HepG2 (cell line): Measurements from ENCODE around the gene HNRNPA1. TPM values are rescaled to one million over a fixed set of nuclear protein-coding genes. Genes with fewer than 3 reads are reported as not detected.
A peak's percentile ranks its signal among the peaks of the same experiment; 100 is the strongest.

Experiments used
- ATF7-NPFF ChIP-seq: sonication (generic); formaldehyde crosslinking; IDR thresholded peaks from 2 replicates; pipeline ENCODE4 v1.8.1; 2023; ENCODE audit warnings: mild to moderate bottlenecking, low read depth, missing genetic modification reagents, moderate library complexity
- BCL6 ChIP-seq: IDR thresholded peaks from 2 replicates; pipeline ENCODE4 v1.6.1; 2016; ENCODE audit warnings: missing genetic modification reagents, missing compliant biosample characterization
- CTCF ChIP-seq: sonication (generic); formaldehyde crosslinking; IDR thresholded peaks from 2 replicates; pipeline ENCODE4 v1.5.0; 2020; ENCODE audit warnings: mild to moderate bottlenecking, missing genetic modification reagents, moderate library complexity
- FIP1L1 ChIP-seq: fragments of 200-400 bp; formaldehyde crosslinking; IDR thresholded peaks from 2 replicates; pipeline ENCODE4 v1.6.1; 2018; ENCODE audit warnings: low read depth, mild to moderate bottlenecking, low read length, moderate library complexity, borderline replicate concordance; ENCODE audit not compliant: insufficient read depth
- RBM22 ChIP-seq: fragments of 200-400 bp; formaldehyde crosslinking; optimal IDR thresholded peaks from 2 replicates; pipeline ENCODE3; 2017; ENCODE audit warnings: mild to moderate bottlenecking, low read length, moderate library complexity
- SNAPC5 ChIP-seq: sonication (generic); formaldehyde crosslinking; IDR thresholded peaks from 2 replicates; pipeline ENCODE4 v1.8.1; 2023; ENCODE audit warnings: mild to moderate bottlenecking, missing genetic modification reagents, borderline replicate concordance
- U2AF2 ChIP-seq: fragments of 200-400 bp; formaldehyde crosslinking; IDR thresholded peaks from 2 replicates; pipeline ENCODE4 v1.6.1; 2017; ENCODE audit warnings: low read depth, mild to moderate bottlenecking, low read length
- XBP1 ChIP-seq: sonication (generic); formaldehyde crosslinking; IDR thresholded peaks from 2 replicates; pipeline ENCODE4 v1.5.0; 2020; ENCODE audit warnings: missing genetic modification reagents
- ZKSCAN1 ChIP-seq: fragments of 150-350 bp; IDR thresholded peaks from 2 replicates; pipeline ENCODE4 v1.6.1; 2014; ENCODE audit warnings: low read length
- ZNF17 ChIP-seq: sonication (generic); formaldehyde crosslinking; IDR thresholded peaks from 2 replicates; pipeline ENCODE4 v1.5.0; 2020; ENCODE audit warnings: mild to moderate bottlenecking, missing genetic modification reagents
- ZNF749 ChIP-seq: sonication (generic); formaldehyde crosslinking; IDR thresholded peaks from 2 replicates; pipeline ENCODE4 v1.8.0; 2022; ENCODE audit warnings: mild to moderate bottlenecking, missing genetic modification reagents, moderate library complexity, borderline replicate concordance
- polyA plus RNA-seq, 8 experiments: library from polyadenylated mRNA; depleted of rRNA in 3 of 8; stranded (reverse) in 7 of 8; unstranded in 1 of 8; fragments of >200 nt; fragmentation: Illumina TruSeq in 4 of 8; extraction: Trizol in 4 of 8; gene quantifications; 2 replicates each; pipeline versions ENCODE4 v1.2.1 to v1.2.3, GENCODE V29; 2011 to 2016; ENCODE audit warnings: low read depth in 4 of 8, missing spikeins in 1 of 8, mixed read lengths in 1 of 8; ENCODE audit not compliant: insufficient read depth in 1 of 8
- total RNA-seq, 5 experiments: library from RNA; depleted of rRNA; stranded (reverse); fragments of >200 nt; fragmentation: Illumina TruSeq; extraction: Trizol; gene quantifications; 2 replicates each; pipeline ENCODE4 v1.2.3, GENCODE V29; 2016; ENCODE audit warnings: low read depth in 1 of 5
- TF ChIP-seq, protein P1 (sequence below): IDR thresholded peaks from 2 replicates; pipeline ENCODE4 v1.6.1; 2012; ENCODE audit warnings: low read depth, low read length, improper control_type of control experiment
- TF ChIP-seq, protein P2 (sequence below): sonication (generic); formaldehyde crosslinking; IDR thresholded peaks from 2 replicates; pipeline ENCODE4 v1.5.0; 2020; ENCODE audit warnings: mild to moderate bottlenecking, missing genetic modification reagents, borderline replicate concordance
- TF ChIP-seq, protein P3 (sequence below): IDR thresholded peaks from 2 replicates; pipeline ENCODE4 v1.4.0; 2020; ENCODE audit warnings: mild to moderate bottlenecking, missing genetic modification reagents

Gene HNRNPA1
- total and polyA plus RNA-seq, 2 of the 13 experiments (the other 11 are each of a cell fraction or from before 2014, with no cell fraction given): 535 to 1,820 TPM

- TF ChIP-seq BCL6 (CRISPR knock-in tag): no peak
- TF ChIP-seq, protein P1, sequence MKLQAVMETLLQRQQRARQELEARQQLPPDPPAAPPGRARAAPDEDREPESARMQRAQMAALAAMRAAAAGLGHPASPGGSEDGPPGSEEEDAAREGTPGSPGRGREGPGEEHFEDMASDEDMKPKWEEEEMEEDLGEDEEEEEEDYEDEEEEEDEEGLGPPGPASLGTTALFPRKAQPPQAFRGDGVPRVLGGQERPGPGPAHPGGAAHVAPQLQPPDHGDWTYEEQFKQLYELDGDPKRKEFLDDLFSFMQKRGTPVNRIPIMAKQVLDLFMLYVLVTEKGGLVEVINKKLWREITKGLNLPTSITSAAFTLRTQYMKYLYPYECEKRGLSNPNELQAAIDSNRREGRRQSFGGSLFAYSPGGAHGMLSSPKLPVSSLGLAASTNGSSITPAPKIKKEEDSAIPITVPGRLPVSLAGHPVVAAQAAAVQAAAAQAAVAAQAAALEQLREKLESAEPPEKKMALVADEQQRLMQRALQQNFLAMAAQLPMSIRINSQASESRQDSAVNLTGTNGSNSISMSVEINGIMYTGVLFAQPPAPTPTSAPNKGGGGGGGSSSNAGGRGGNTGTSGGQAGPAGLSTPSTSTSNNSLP: peak; percentile 40; the same call in 1 of the 2 replicates
- no peak for TF ChIP-seq ATF7-NPFF (CRISPR knock-in tag)
- TF ChIP-seq RBM22: peak; percentile 68
- TF ChIP-seq, protein P2, sequence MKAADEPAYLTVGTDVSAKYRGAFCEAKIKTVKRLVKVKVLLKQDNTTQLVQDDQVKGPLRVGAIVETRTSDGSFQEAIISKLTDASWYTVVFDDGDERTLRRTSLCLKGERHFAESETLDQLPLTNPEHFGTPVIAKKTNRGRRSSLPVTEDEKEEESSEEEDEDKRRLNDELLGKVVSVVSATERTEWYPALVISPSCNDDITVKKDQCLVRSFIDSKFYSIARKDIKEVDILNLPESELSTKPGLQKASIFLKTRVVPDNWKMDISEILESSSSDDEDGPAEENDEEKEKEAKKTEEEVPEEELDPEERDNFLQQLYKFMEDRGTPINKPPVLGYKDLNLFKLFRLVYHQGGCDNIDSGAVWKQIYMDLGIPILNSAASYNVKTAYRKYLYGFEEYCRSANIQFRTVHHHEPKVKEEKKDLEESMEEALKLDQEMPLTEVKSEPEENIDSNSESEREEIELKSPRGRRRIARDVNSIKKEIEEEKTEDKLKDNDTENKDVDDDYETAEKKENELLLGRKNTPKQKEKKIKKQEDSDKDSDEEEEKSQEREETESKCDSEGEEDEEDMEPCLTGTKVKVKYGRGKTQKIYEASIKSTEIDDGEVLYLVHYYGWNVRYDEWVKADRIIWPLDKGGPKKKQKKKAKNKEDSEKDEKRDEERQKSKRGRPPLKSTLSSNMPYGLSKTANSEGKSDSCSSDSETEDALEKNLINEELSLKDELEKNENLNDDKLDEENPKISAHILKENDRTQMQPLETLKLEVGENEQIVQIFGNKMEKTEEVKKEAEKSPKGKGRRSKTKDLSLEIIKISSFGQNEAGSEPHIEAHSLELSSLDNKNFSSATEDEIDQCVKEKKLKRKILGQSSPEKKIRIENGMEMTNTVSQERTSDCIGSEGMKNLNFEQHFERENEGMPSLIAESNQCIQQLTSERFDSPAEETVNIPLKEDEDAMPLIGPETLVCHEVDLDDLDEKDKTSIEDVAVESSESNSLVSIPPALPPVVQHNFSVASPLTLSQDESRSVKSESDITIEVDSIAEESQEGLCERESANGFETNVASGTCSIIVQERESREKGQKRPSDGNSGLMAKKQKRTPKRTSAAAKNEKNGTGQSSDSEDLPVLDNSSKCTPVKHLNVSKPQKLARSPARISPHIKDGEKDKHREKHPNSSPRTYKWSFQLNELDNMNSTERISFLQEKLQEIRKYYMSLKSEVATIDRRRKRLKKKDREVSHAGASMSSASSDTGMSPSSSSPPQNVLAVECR (CRISPR knock-in tag): peak; percentile 78; the same call in 1 of the 2 replicates
- TF ChIP-seq U2AF2: no peak
- no peak; the same call in 1 of the 2 replicates for TF ChIP-seq ZNF749
- TF ChIP-seq ZNF17: no peak
- TF ChIP-seq FIP1L1: no peak
- TF ChIP-seq, protein P3, sequence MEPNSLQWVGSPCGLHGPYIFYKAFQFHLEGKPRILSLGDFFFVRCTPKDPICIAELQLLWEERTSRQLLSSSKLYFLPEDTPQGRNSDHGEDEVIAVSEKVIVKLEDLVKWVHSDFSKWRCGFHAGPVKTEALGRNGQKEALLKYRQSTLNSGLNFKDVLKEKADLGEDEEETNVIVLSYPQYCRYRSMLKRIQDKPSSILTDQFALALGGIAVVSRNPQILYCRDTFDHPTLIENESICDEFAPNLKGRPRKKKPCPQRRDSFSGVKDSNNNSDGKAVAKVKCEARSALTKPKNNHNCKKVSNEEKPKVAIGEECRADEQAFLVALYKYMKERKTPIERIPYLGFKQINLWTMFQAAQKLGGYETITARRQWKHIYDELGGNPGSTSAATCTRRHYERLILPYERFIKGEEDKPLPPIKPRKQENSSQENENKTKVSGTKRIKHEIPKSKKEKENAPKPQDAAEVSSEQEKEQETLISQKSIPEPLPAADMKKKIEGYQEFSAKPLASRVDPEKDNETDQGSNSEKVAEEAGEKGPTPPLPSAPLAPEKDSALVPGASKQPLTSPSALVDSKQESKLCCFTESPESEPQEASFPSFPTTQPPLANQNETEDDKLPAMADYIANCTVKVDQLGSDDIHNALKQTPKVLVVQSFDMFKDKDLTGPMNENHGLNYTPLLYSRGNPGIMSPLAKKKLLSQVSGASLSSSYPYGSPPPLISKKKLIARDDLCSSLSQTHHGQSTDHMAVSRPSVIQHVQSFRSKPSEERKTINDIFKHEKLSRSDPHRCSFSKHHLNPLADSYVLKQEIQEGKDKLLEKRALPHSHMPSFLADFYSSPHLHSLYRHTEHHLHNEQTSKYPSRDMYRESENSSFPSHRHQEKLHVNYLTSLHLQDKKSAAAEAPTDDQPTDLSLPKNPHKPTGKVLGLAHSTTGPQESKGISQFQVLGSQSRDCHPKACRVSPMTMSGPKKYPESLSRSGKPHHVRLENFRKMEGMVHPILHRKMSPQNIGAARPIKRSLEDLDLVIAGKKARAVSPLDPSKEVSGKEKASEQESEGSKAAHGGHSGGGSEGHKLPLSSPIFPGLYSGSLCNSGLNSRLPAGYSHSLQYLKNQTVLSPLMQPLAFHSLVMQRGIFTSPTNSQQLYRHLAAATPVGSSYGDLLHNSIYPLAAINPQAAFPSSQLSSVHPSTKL (CRISPR knock-in tag): no peak
- TF ChIP-seq SNAPC5 (CRISPR knock-in tag): no peak
- TF ChIP-seq CTCF: peak; percentile 90
- no peak for TF ChIP-seq XBP1 (CRISPR knock-in tag)
- TF ChIP-seq ZKSCAN1: no peak
These were observed 44.3 kb downstream of the HNRNPA1 start, which contains the start of gene COPZ1 (continued) for GRCh38 chr12:54324617-54325441.
